Vagina (tissue), 2 donors: ENCODE measurements around the gene RPL36. TPM values are rescaled to one million over a fixed set of nuclear protein-coding genes. Genes with fewer than 3 reads are reported as not detected.

ENCODE experiments used
- DNase-seq, 2 donors: peaks; one replicate each; pipeline ENCODE4 v3.0.0-alpha.2; 2017; ENCODE audit errors: extremely low spot score in 2 of 2
- H3K27ac ChIP-seq: fragments of 200-600 bp; sonication (generic); one replicate; pipeline ENCODE4 v1.5.1; 2019
- H3K27me3 ChIP-seq: fragments of 200-600 bp; sonication (generic); one replicate; pipeline ENCODE4 v1.5.1; 2019
- H3K36me3 ChIP-seq, 2 donors: fragments of 200-600 bp; sonication (generic); one replicate each; pipeline ENCODE4 v1.5.1; 2017 to 2019
- H3K4me1 ChIP-seq: fragments of 200-600 bp; sonication (generic); one replicate; pipeline ENCODE4 v1.5.1; 2019
- H3K4me3 ChIP-seq, 2 donors: fragments of 200-600 bp; sonication (generic); 1 replicate in 1 of 2; 2 replicates in 1 of 2; pipeline ENCODE4 v1.5.1; 2016 to 2019
- H3K9me3 ChIP-seq: fragments of 200-600 bp; sonication (generic); one replicate; pipeline ENCODE4 v1.5.1; 2019
- CTCF ChIP-seq, 3 experiments: fragments of 450-650 bp in 2 of 3; fragments of 200-600 bp in 1 of 3; sonication (generic) in 1 of 3; IDR thresholded peaks; one replicate each; pipeline ENCODE4 v1.5.1; 2017 to 2019; ENCODE audit warnings: antibody characterized with exemption in 3 of 3, mild to moderate bottlenecking in 2 of 3, moderate library complexity in 2 of 3
- POLR2A ChIP-seq, 2 donors: fragments of 450-650 bp; IDR thresholded peaks; one replicate each; pipeline ENCODE4 v1.6.1; 2017; ENCODE audit warnings: antibody characterized with exemption in 2 of 2, mild to moderate bottlenecking in 2 of 2, moderate library complexity in 2 of 2
- POLR2AphosphoS5 ChIP-seq, 2 donors: sonication (generic); formaldehyde crosslinking; IDR thresholded peaks; one replicate each; pipeline ENCODE4 v1.9.0; 2017; ENCODE audit warnings: antibody characterized with exemption in 2 of 2, mild to moderate bottlenecking in 2 of 2, low read depth in 1 of 2; ENCODE audit not compliant: insufficient read depth in 1 of 2
- intact Hi-C: fragments of 100-400 bp; cut with DNase I; formaldehyde crosslinking; loops from one replicate; pipeline ENCODE4 v1.15.1; 2023
- total RNA-seq: library from RNA; depleted of rRNA; stranded (reverse); fragments of >200 nt; gene quantifications from one replicate; pipeline ENCODE4 v1.2.3, GENCODE V29; 2016

Gene RPL36
- total RNA-seq, 1 donor from 2014 or later: 703 TPM

GRCh38 chr19:5645409-5645808 is 44.7 kb upstream of the RPL36 start:
- peaks cover 3 to 76% of the 10 kb centered on the region in 2 donors for H3K36me3 ChIP-seq

GRCh38 chr19:5646703-5647102 is 43.4 kb upstream of the RPL36 start:
- intact Hi-C loops: no loop called here
- no peak for DNase-seq
- no peaks in the 10 kb centered on the region for H3K4me1 ChIP-seq
- no peak overlapping the region for H3K4me3 ChIP-seq
- no peak overlapping the region for H3K27ac ChIP-seq
- TF ChIP-seq CTCF (IDR thresholded peaks at IDR 0.05) (no peak), POLR2A (IDR thresholded peaks at IDR 0.05) (no peak), POLR2AphosphoS5 (IDR thresholded peaks at IDR 0.05; ENCODE audit: insufficient read depth in 1 of 2, low read depth in 1 of 2) (no peak)
- H3K27me3 ChIP-seq: no peaks in the 10 kb centered on the region
- H3K36me3 ChIP-seq: peaks cover 3 to 86% of the 10 kb centered on the region in 2 donors
- no peaks in the 10 kb centered on the region for H3K9me3 ChIP-seq

More at GRCh38 chr19:5645409-5645808, 44.7 kb upstream of the RPL36 start:
- no peak overlapping the region for H3K4me3 ChIP-seq
- intact Hi-C loops: no loop called here
- H3K27ac ChIP-seq: no peak overlapping the region
- no peaks in the 10 kb centered on the region for H3K27me3 ChIP-seq
- TF ChIP-seq POLR2A (IDR thresholded peaks at IDR 0.05): no peak
- no peaks in the 10 kb centered on the region for H3K9me3 ChIP-seq
- no peak for DNase-seq
- H3K4me1 ChIP-seq: peaks cover 5% of the 10 kb centered on the region

- H3K9me3 ChIP-seq: no peaks in the 10 kb centered on the region
- peaks cover 3 to 88% of the 10 kb centered on the region in 2 donors for H3K36me3 ChIP-seq
- DNase-seq: no peak
- no peaks in the 10 kb centered on the region for H3K27me3 ChIP-seq
- no peak for TF ChIP-seq POLR2AphosphoS5 (IDR thresholded peaks at IDR 0.05; ENCODE audit: insufficient read depth in 1 of 2, low read depth in 1 of 2)
- no peak for TF ChIP-seq CTCF (IDR thresholded peaks at IDR 0.05)
- no peak for TF ChIP-seq POLR2A (IDR thresholded peaks at IDR 0.05)
- intact Hi-C loops: no loop called here
- H3K27ac ChIP-seq: no peak overlapping the region
- H3K4me3 ChIP-seq: no peak overlapping the region
- H3K4me1 ChIP-seq: no peaks in the 10 kb centered on the region
These were observed 41.6 kb upstream of the RPL36 start for GRCh38 chr19:5648464-5648863.

GRCh38 chr19:5651361-5651760 is 38.7 kb upstream of the RPL36 start:
- no peak for DNase-seq
- intact Hi-C loops: no loop called here
- H3K9me3 ChIP-seq: no peaks in the 10 kb centered on the region
- no peaks in the 10 kb centered on the region for H3K27me3 ChIP-seq
- no peak for TF ChIP-seq POLR2AphosphoS5 (IDR thresholded peaks at IDR 0.05; ENCODE audit: insufficient read depth in 1 of 2, low read depth in 1 of 2)
- no peak for TF ChIP-seq CTCF (IDR thresholded peaks at IDR 0.05)
- TF ChIP-seq POLR2A (IDR thresholded peaks at IDR 0.05): no peak
- no peaks in the 10 kb centered on the region for H3K4me1 ChIP-seq
- H3K36me3 ChIP-seq: peaks cover 2 to 84% of the 10 kb centered on the region in 2 donors
- no peak overlapping the region for H3K27ac ChIP-seq
- H3K4me3 ChIP-seq: no peak overlapping the region

- Histone ChIP-seq H3K27ac (no peak overlapping the region), H3K36me3 (peaks cover 2 to 84% of the 10 kb centered on the region in 2 donors), H3K4me3 (no peak overlapping the region), H3K9me3 (no peaks in the 10 kb centered on the region), H3K27me3 (no peaks in the 10 kb centered on the region), H3K4me1 (no peaks in the 10 kb centered on the region)
- no peak for DNase-seq
- intact Hi-C loops: no loop called here
- no peak for TF ChIP-seq POLR2AphosphoS5 (IDR thresholded peaks at IDR 0.05; ENCODE audit: insufficient read depth in 1 of 2, low read depth in 1 of 2)
- TF ChIP-seq POLR2A (IDR thresholded peaks at IDR 0.05): no peak
- no peak for TF ChIP-seq CTCF (IDR thresholded peaks at IDR 0.05)
These were observed 37.8 kb upstream of the RPL36 start for GRCh38 chr19:5652261-5652660.
